Smooth muscle cell (in vitro differentiated cells): ENCODE data around the gene COL5A1. TPM values are rescaled to one million over a fixed set of nuclear protein-coding genes. Genes with fewer than 3 reads are reported as not detected.

ENCODE experiments used
- DNase-seq: peaks from one replicate; lab custom pipeline; 2025; ENCODE audit not compliant: unreplicated experiment; lab: John Stamatoyannopoulos, UW
- H2AFZ ChIP-seq: fragments of 200-600 bp; sonication (generic); 2 replicates; pipeline ENCODE4 v1.6.0; 2016; ENCODE audit warnings: antibody characterized with exemption, low read depth, mild to moderate bottlenecking
- H3F3A ChIP-seq: fragments of 200-600 bp; sonication (generic); 2 replicates; pipeline ENCODE4 v1.6.0; 2017; ENCODE audit warnings: antibody characterized with exemption, low read depth
- H3K27ac ChIP-seq: fragments of 200-600 bp; sonication (generic); 2 replicates; pipeline ENCODE4 v1.5.1; 2016; ENCODE audit warnings: low read depth, mild to moderate bottlenecking
- H3K27me3 ChIP-seq: fragments of 200-600 bp; sonication (generic); 2 replicates; pipeline ENCODE4 v1.6.1; 2016; ENCODE audit warnings: low read depth, mild to moderate bottlenecking
- H3K36me3 ChIP-seq: fragments of 200-600 bp; sonication (generic); 2 replicates; pipeline ENCODE4 v1.5.1; 2016; ENCODE audit warnings: low read depth
- H3K4me1 ChIP-seq: fragments of 200-600 bp; sonication (generic); 2 replicates; pipeline ENCODE4 v1.5.1; 2016; ENCODE audit warnings: low read depth
- H3K4me2 ChIP-seq: fragments of 200-600 bp; sonication (generic); 2 replicates; pipeline ENCODE4 v1.6.0; 2016; ENCODE audit warnings: mild to moderate bottlenecking
- H3K4me3 ChIP-seq: fragments of 200-600 bp; sonication (generic); 2 replicates; pipeline ENCODE4 v1.5.1; 2016; ENCODE audit warnings: mild to moderate bottlenecking
- H3K79me2 ChIP-seq: fragments of 200-600 bp; sonication (generic); 2 replicates; pipeline ENCODE4 v1.6.0; 2016; ENCODE audit warnings: low read depth, mild to moderate bottlenecking
- H3K9ac ChIP-seq: fragments of 200-600 bp; sonication (generic); 2 replicates; pipeline ENCODE4 v1.6.0; 2016; ENCODE audit warnings: low read depth
- H3K9me3 ChIP-seq: fragments of 200-600 bp; sonication (generic); replicated peaks from 2 replicates; pipeline ENCODE4 v1.5.1; 2016; ENCODE audit warnings: low read depth
- H4K20me1 ChIP-seq: fragments of 200-600 bp; sonication (generic); 2 replicates; pipeline ENCODE4 v1.6.0; 2016; ENCODE audit warnings: low read depth
- CTCF ChIP-seq: fragments of 200-600 bp; sonication (generic); IDR thresholded peaks from 2 replicates; pipeline ENCODE4 v1.5.1; 2017; ENCODE audit warnings: borderline replicate concordance, mild to moderate bottlenecking, antibody characterized with exemption; ENCODE audit not compliant: insufficient read depth, poor library complexity, severe bottlenecking
- WGBS: methylation state at CpG from one replicate; pipeline ENCODE4 v1.1.7; 2016; ENCODE audit warnings: low lambda C conversion rate; 5-methylcytosine and 5-hydroxymethylcytosine counted together
- polyA plus RNA-seq: library from polyadenylated mRNA; unstranded; fragments of >200 nt; fragmentation: Nextera tagmentation; extraction: Ambion mirVana; gene quantifications from 2 replicates; pipeline ENCODE4 v1.2.1, GENCODE V29; 2016
- total RNA-seq: library from RNA; depleted of rRNA; stranded (reverse); fragments of >200 nt; gene quantifications from 2 replicates; pipeline ENCODE4 v1.2.3, GENCODE V29; 2014

COL5A1 gene
- total and polyA plus RNA-seq, 2 experiments from 2014 or later = 1,084 to 1,443 TPM

GRCh38 chr9:134645607-134646365 is 4.2 kb downstream of the COL5A1 start:
- H3F3A ChIP-seq = peaks cover 69% of the 10 kb centered on the region
- H3K4me1 ChIP-seq = peaks cover 22% of the 10 kb centered on the region
- no peak for DNase-seq
- peak overlapping the region; percentile 50 for H3K4me3 ChIP-seq
- no peak for TF ChIP-seq CTCF
- H3K9me3 ChIP-seq = no peaks in the 10 kb centered on the region
- H4K20me1 ChIP-seq = peaks cover 88% of the 10 kb centered on the region
- peak overlapping the region; percentile 56 for H3K9ac ChIP-seq
- WGBS = 38% methylated on average over 9 of the region's 9 CpGs
- no peaks in the 10 kb centered on the region for H3K36me3 ChIP-seq
- peaks cover 91% of the 10 kb centered on the region for H3K79me2 ChIP-seq
- H3K4me2 ChIP-seq = peak overlapping the region; percentile 86
- H3K27me3 ChIP-seq = no peaks in the 10 kb centered on the region
- peak overlapping the region; percentile 82 for H3K27ac ChIP-seq
- no peak overlapping the region for H2AFZ ChIP-seq

GRCh38 chr9:134647359-134648080 is 5.9 kb downstream of the COL5A1 start:
- Histone ChIP-seq H2AFZ (no peak overlapping the region), H3K4me2 (peak overlapping the region; percentile 86), H4K20me1 (peaks cover 97% of the 10 kb centered on the region), H3K79me2 (peaks cover 97% of the 10 kb centered on the region), H3K27ac (peak overlapping the region; percentile 82), H3K4me3 (peak overlapping the region; percentile 50), H3K9me3 (no peaks in the 10 kb centered on the region), H3K9ac (peak overlapping the region; percentile 56), H3K27me3 (no peaks in the 10 kb centered on the region), H3K36me3 (no peaks in the 10 kb centered on the region), H3F3A (peaks cover 83% of the 10 kb centered on the region), H3K4me1 (peaks cover 23% of the 10 kb centered on the region)
- DNase-seq = no peak
- 46% methylated on average over 33 of the region's 33 CpGs for WGBS
- no peak for TF ChIP-seq CTCF

GRCh38 chr9:134648701-134649530 is 7.3 kb downstream of the COL5A1 start:
- H3F3A ChIP-seq = peaks cover 81% of the 10 kb centered on the region
- peak overlapping the region; percentile 86 for H3K4me2 ChIP-seq
- no peak overlapping the region for H2AFZ ChIP-seq
- peaks cover 23% of the 10 kb centered on the region for H3K4me1 ChIP-seq
- H3K9me3 ChIP-seq = no peaks in the 10 kb centered on the region
- peak overlapping the region; percentile 44 for H3K9ac ChIP-seq
- no peaks in the 10 kb centered on the region for H3K27me3 ChIP-seq
- H3K79me2 ChIP-seq = peaks cover 97% of the 10 kb centered on the region
- DNase-seq = no peak
- no peak for TF ChIP-seq CTCF
- H4K20me1 ChIP-seq = peaks cover 97% of the 10 kb centered on the region
- H3K36me3 ChIP-seq = no peaks in the 10 kb centered on the region
- H3K27ac ChIP-seq = peak overlapping the region; percentile 82
- H3K4me3 ChIP-seq = peak overlapping the region; percentile 50
- 68% methylated on average over 20 of the region's 20 CpGs for WGBS
